ENCODE data around the gene NARS2.

NARS2 gene

DNA sequence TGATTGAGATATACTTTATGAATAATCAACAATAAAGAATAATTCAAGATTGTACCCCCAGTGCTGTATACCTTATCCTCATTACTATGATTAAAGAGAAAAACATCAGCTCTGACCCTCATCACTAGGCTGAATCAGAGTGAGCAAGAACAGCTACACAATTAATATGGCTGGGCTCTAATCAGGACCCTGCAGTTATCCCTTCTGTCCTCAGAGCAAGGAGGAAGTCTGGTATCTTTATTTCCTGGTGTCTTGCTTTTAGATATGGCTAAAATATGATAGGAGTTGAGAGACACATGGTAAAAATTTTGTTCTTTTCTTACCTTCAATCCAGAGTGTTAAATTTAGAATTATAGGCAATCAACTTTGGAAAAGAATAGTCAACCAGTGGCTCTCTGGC is 128.5 kb downstream of the NARS2 start:
- no peak overlapping the region for H3K4ac ChIP-seq (ENCODE audit: low read depth, low read length)
- H3K4me2 ChIP-seq (ENCODE audit: low read length): no peak overlapping the region
- no peak overlapping the region for H2AFZ ChIP-seq (ENCODE audit: insufficient read depth, low read length, poor library complexity)
- no peak overlapping the region for H2AK5ac ChIP-seq (ENCODE audit: low read length)
- no peak overlapping the region for H3K27ac ChIP-seq (ENCODE audit: low read depth, low read length)
- no peak overlapping the region for H2BK5ac ChIP-seq (ENCODE audit: low read depth, low read length, poor library complexity)
- no peak overlapping the region for H3K23ac ChIP-seq (ENCODE audit: low read length)
- H3K79me2 ChIP-seq (ENCODE audit: control insufficient read depth, insufficient read depth, low read length, poor library complexity): no peaks in the 10 kb centered on the region
- H3K9me3 ChIP-seq (ENCODE audit: insufficient read depth, low read depth, low read length): no peaks in the 10 kb centered on the region
- H3K9ac ChIP-seq (ENCODE audit: low read length): no peak overlapping the region
- H4K8ac ChIP-seq (ENCODE audit: low read depth, low read length): no peak overlapping the region
- no peak for DNase-seq
- H2BK120ac ChIP-seq (ENCODE audit: insufficient read depth, low read length, poor library complexity): no peak overlapping the region
- peaks cover 0 to 2% of the 10 kb centered on the region in 2 experiments for H3K36me3 ChIP-seq (ENCODE audit: control insufficient read depth in 1 of 2, insufficient read depth in 2 of 2, low read length in 2 of 2)
- no peak overlapping the region for H3K4me3 ChIP-seq (ENCODE audit: low read depth, low read length)
- H3K14ac ChIP-seq (ENCODE audit: low read length): no peak overlapping the region
- no peaks in the 10 kb centered on the region for H3K4me1 ChIP-seq (ENCODE audit: control insufficient read depth in 1 of 2, insufficient read depth in 2 of 2, low read length in 2 of 2)
- H3K27me3 ChIP-seq (ENCODE audit: insufficient read depth, low read length): no peaks in the 10 kb centered on the region
- no peaks in the 10 kb centered on the region for H3K79me1 ChIP-seq (ENCODE audit: low read length)
- H3K18ac ChIP-seq (ENCODE audit: low read length): no peak overlapping the region
- no peak overlapping the region for H4K12ac ChIP-seq (ENCODE audit: low read depth, low read length)
- no peak overlapping the region for H4K91ac ChIP-seq (ENCODE audit: low read depth, low read length)
- H2BK12ac ChIP-seq (ENCODE audit: low read length): no peak overlapping the region

DNA sequence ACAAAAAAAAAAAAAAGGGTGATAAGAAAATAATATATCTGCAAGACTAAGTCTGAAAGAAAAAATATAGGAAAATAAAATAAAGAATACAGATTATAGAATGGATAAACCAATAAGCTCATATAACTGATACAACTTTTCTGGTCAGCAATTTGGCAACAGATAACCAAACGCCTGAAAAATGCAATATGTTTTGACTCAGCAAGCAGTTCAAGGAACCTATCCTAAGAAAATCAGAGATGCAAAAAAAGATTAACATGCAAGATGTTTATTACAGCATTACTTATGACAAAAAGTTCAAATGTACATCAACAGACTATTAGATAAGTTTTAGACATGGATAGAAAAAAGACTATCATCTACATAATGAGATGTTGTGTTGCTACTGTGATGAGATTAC is 129.9 kb downstream of the NARS2 start:
- Histone ChIP-seq H4K91ac (ENCODE audit: low read depth, low read length) (no peak overlapping the region), H3K9ac (ENCODE audit: low read length) (no peak overlapping the region), H2BK120ac (ENCODE audit: insufficient read depth, low read length, poor library complexity) (no peak overlapping the region), H4K8ac (ENCODE audit: low read depth, low read length) (no peak overlapping the region), H3K36me3 (ENCODE audit: control insufficient read depth in 1 of 2, insufficient read depth in 2 of 2, low read length in 2 of 2) (peaks cover 0 to 2% of the 10 kb centered on the region in 2 experiments), H4K12ac (ENCODE audit: low read depth, low read length) (no peak overlapping the region), H3K27me3 (ENCODE audit: insufficient read depth, low read length) (no peaks in the 10 kb centered on the region), H3K4me1 (ENCODE audit: control insufficient read depth in 1 of 2, insufficient read depth in 2 of 2, low read length in 2 of 2) (no peaks in the 10 kb centered on the region), H3K9me3 (ENCODE audit: insufficient read depth, low read depth, low read length) (no peaks in the 10 kb centered on the region), H3K4me3 (ENCODE audit: low read depth, low read length) (no peak overlapping the region), H2AFZ (ENCODE audit: insufficient read depth, low read length, poor library complexity) (no peak overlapping the region), H3K79me1 (ENCODE audit: low read length) (no peaks in the 10 kb centered on the region), H3K27ac (ENCODE audit: low read depth, low read length) (no peak overlapping the region), H2BK5ac (ENCODE audit: low read depth, low read length, poor library complexity) (no peak overlapping the region), H2AK5ac (ENCODE audit: low read length) (no peak overlapping the region), H3K23ac (ENCODE audit: low read length) (no peak overlapping the region), H3K18ac (ENCODE audit: low read length) (no peak overlapping the region), H3K4me2 (ENCODE audit: low read length) (no peak overlapping the region), H3K4ac (ENCODE audit: low read depth, low read length) (no peak overlapping the region), H3K14ac (ENCODE audit: low read length) (no peak overlapping the region), H3K79me2 (ENCODE audit: control insufficient read depth, insufficient read depth, low read length, poor library complexity) (no peaks in the 10 kb centered on the region), H2BK12ac (ENCODE audit: low read length) (no peak overlapping the region)
- WGBS (ENCODE audit: extremely low coverage, insufficient coverage, insufficient read length): no CpG with 5 or more reads among the region's 1 CpG
- DNase-seq: peak in 1 of 2 donors; percentile 80

DNA sequence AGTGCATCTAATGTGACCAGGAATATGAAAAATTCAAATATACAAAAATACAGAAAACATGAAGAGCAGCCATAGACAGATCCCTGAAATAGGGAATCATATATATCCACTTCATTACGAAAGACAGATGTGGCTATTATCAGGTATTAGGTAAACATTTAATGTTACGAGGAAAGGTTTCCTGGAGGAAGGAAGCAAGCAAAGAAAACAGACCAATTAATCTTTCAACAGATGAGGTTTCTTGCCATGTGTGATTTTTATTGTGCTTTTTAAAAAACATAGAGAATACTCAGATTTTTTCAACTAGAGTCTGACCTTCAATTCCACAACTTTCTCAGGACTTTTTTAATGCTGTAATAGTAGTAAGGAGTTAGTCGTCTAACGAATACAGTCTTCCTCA is 132.7 kb downstream of the NARS2 start:
- no peaks in the 10 kb centered on the region for H3K79me2 ChIP-seq (ENCODE audit: control insufficient read depth, insufficient read depth, low read length, poor library complexity)
- H2BK5ac ChIP-seq (ENCODE audit: low read depth, low read length, poor library complexity): no peak overlapping the region
- H3K79me1 ChIP-seq (ENCODE audit: low read length): peaks cover 2% of the 10 kb centered on the region
- no peak overlapping the region for H3K4me2 ChIP-seq (ENCODE audit: low read length)
- no peak overlapping the region for H3K14ac ChIP-seq (ENCODE audit: low read length)
- H3K4me3 ChIP-seq (ENCODE audit: low read depth, low read length): no peak overlapping the region
- no peaks in the 10 kb centered on the region for H3K9me3 ChIP-seq (ENCODE audit: insufficient read depth, low read depth, low read length)
- no peak overlapping the region for H3K23ac ChIP-seq (ENCODE audit: low read length)
- no peak overlapping the region for H2BK120ac ChIP-seq (ENCODE audit: insufficient read depth, low read length, poor library complexity)
- H2AK5ac ChIP-seq (ENCODE audit: low read length): no peak overlapping the region
- H4K8ac ChIP-seq (ENCODE audit: low read depth, low read length): no peak overlapping the region
- no peak overlapping the region for H3K27ac ChIP-seq (ENCODE audit: low read depth, low read length)
- H3K18ac ChIP-seq (ENCODE audit: low read length): no peak overlapping the region
- no peak overlapping the region for H2BK12ac ChIP-seq (ENCODE audit: low read length)
- no peak overlapping the region for H2AFZ ChIP-seq (ENCODE audit: insufficient read depth, low read length, poor library complexity)
- DNase-seq: no peak
- H3K4me1 ChIP-seq (ENCODE audit: control insufficient read depth in 1 of 2, insufficient read depth in 2 of 2, low read length in 2 of 2): peaks cover 0 to 2% of the 10 kb centered on the region in 2 experiments
- H4K12ac ChIP-seq (ENCODE audit: low read depth, low read length): no peak overlapping the region
- no peak overlapping the region for H4K91ac ChIP-seq (ENCODE audit: low read depth, low read length)
- no CpG with 5 or more reads among the region's 4 CpGs for WGBS (ENCODE audit: extremely low coverage, insufficient coverage, insufficient read length)
- no peaks in the 10 kb centered on the region for H3K27me3 ChIP-seq (ENCODE audit: insufficient read depth, low read length)
- peaks cover 2% of the 10 kb centered on the region in 2 experiments for H3K36me3 ChIP-seq (ENCODE audit: control insufficient read depth in 1 of 2, insufficient read depth in 2 of 2, low read length in 2 of 2)
- H3K9ac ChIP-seq (ENCODE audit: low read length): no peak overlapping the region
- no peak overlapping the region for H3K4ac ChIP-seq (ENCODE audit: low read depth, low read length)

DNA sequence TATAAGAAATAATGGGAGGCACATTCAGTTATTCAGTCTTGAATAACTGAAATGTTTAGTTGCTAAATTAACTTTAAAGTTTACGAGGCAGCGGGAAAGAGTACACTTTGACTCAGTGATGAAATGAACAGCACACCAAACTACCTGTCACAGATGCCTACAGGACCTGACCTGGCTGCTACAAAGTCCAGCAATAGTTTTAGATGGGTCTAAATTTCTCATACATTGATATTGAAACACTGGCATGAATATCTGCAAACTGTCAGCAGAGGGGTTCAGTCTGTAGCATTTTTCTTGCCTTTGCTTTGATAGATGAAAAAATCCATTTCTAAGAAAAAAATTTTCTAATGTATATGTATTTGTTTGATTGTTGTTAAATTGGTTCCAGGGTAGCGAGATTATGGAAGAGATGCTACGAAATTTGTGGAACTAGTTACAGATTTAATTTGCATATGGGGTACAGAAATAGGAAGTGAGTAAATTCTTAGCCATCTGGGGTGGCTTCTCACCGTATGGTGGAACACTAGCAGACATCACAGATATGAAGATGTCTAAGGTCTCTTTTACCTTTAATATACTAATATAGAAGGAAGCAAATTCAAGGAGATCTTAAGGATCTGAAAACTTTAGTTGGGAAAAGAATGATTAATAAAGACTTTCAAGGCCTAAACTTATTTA is 136.2 kb downstream of the NARS2 start:
- no peak overlapping the region for H3K14ac ChIP-seq (ENCODE audit: low read length)
- WGBS (ENCODE audit: extremely low coverage, insufficient coverage, insufficient read length): 100% methylated on average over 1 of the region's 5 CpGs
- H3K9me3 ChIP-seq (ENCODE audit: insufficient read depth, low read depth, low read length): no peaks in the 10 kb centered on the region
- no peak overlapping the region for H2AFZ ChIP-seq (ENCODE audit: insufficient read depth, low read length, poor library complexity)
- H3K23ac ChIP-seq (ENCODE audit: low read length): no peak overlapping the region
- H4K8ac ChIP-seq (ENCODE audit: low read depth, low read length): no peak overlapping the region
- no peak overlapping the region for H2BK5ac ChIP-seq (ENCODE audit: low read depth, low read length, poor library complexity)
- no peak overlapping the region for H3K9ac ChIP-seq (ENCODE audit: low read length)
- no peak overlapping the region for H3K18ac ChIP-seq (ENCODE audit: low read length)
- H3K27me3 ChIP-seq (ENCODE audit: insufficient read depth, low read length): no peaks in the 10 kb centered on the region
- H3K4me2 ChIP-seq (ENCODE audit: low read length): no peak overlapping the region
- no peak overlapping the region for H2AK5ac ChIP-seq (ENCODE audit: low read length)
- no peak overlapping the region for H3K4ac ChIP-seq (ENCODE audit: low read depth, low read length)
- H2BK12ac ChIP-seq (ENCODE audit: low read length): no peak overlapping the region
- no peak overlapping the region for H4K12ac ChIP-seq (ENCODE audit: low read depth, low read length)
- H3K79me2 ChIP-seq (ENCODE audit: control insufficient read depth, insufficient read depth, low read length, poor library complexity): no peaks in the 10 kb centered on the region
- no peak overlapping the region for H3K27ac ChIP-seq (ENCODE audit: low read depth, low read length)
- H2BK120ac ChIP-seq (ENCODE audit: insufficient read depth, low read length, poor library complexity): no peak overlapping the region
- H3K79me1 ChIP-seq (ENCODE audit: low read length): peaks cover 2% of the 10 kb centered on the region
- DNase-seq: no peak
- H3K4me3 ChIP-seq (ENCODE audit: low read depth, low read length): no peak overlapping the region
- H3K36me3 ChIP-seq (ENCODE audit: control insufficient read depth in 1 of 2, insufficient read depth in 2 of 2, low read length in 2 of 2): peaks cover 1 to 2% of the 10 kb centered on the region in 2 experiments
- no peak overlapping the region for H4K91ac ChIP-seq (ENCODE audit: low read depth, low read length)
- peaks cover 0 to 2% of the 10 kb centered on the region in 2 experiments for H3K4me1 ChIP-seq (ENCODE audit: control insufficient read depth in 1 of 2, insufficient read depth in 2 of 2, low read length in 2 of 2)

Measured in trophoblast cell (in vitro differentiated cells and primary cell).